HT-29 (cell line): ENCODE measurements around the gene ZG16B. TPM values are rescaled to one million over a fixed set of nuclear protein-coding genes. Genes with fewer than 3 reads are reported as not detected.

ENCODE experiments used
- DNase-seq: peaks from one replicate; pipeline ENCODE4 v3.0.0-alpha.2; 2015; ENCODE audit warnings: low spot score
- total RNA-seq: library from RNA; depleted of rRNA; stranded (reverse); fragments of >200 nt; shearing (Covaris generic); gene quantifications from 2 replicates; pipeline ENCODE4 v1.2.3, GENCODE V29; 2014

ZG16B gene
- total RNA-seq, 1 experiment from 2014 or later: 23.3 TPM

DNA sequence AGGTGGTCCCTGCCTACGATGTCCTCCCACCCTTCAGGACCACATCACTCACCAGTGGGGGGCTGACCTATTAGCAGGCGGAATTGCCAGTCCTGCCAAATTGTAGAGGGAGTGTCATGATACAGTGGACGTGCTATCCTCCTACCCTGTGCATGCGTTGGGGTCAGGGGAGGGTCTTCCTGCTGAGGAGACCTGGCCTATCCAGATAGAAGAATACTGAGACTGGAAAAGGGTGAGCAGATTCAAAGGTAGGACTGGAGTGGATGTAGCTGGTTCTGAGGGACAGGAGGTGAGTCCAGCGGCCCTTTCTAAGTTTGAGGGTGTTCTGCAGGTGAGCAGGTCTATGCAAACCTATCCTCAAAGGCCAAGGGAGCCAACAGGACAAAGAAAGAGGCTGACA is 23.8 kb upstream of the ZG16B start:
- no peak for DNase-seq

DNA sequence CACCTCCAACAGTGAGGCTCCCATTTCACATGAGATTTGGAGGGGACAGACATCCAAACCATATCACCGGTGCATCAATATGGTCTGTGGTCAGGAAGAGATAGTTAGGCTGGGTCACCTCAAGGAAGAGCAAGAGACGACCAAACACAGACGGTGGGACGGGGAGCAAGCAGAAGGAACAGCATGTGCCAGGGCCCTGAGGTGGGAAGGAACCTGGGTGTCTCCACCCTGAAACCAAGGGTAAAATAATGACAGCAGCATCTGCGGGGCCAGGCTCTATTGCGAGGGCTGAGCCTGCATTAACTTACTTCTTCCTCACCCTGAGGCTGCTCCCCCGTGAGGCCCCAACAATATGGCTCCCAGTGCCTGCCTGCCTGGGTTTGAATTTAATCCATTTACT is 21.9 kb upstream of the ZG16B start:
- no peak for DNase-seq

DNA sequence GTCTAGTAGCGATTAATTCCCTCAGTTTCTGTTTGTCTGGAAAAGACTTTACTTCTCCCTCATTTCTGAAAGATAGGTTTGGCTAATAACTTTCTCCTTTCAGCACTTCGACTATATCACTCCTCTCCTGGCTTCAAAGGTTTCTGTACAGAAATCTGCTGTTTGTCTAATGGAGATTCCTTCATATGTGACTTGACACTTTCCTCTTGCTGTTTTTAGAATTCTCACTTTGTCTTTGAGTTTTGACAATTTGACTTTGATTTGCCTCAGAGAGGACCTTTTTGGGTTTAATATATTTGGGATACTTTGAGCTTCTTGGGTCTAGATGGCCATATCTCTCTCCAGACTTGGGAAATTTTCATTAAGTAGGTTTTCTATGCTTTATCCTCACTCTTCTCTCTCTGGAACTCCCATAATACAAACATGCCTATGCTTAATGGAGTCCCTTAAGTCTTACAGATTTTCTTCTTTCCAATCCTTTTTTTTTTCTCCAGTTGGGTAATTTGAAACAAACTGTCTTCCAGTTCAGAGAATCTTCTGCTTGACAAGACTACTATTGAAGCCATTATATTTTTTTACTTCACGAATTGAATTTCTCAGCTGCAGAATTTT is 20.8 kb upstream of the ZG16B start:
- no peak for DNase-seq

DNA sequence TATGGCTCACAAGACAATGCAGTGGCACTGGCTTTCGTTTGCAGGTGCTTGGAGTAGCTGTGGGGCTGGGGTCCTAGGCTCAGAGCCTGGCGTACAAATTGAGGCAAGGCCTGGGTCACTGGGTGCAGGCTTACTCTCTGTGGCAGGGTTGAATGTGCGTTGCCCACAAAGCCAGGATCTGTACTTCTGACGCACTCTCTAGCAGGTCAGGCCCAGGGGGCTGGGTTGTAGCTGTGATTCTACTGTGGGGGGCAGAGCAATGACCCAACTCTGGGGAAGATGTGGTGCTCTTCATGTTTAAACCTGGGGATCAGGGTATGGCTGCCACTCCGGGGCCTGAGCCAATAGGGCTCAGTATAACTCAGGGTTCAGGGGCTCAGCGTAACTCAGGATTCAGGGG is 19.5 kb upstream of the ZG16B start:
- no peak for DNase-seq

DNA sequence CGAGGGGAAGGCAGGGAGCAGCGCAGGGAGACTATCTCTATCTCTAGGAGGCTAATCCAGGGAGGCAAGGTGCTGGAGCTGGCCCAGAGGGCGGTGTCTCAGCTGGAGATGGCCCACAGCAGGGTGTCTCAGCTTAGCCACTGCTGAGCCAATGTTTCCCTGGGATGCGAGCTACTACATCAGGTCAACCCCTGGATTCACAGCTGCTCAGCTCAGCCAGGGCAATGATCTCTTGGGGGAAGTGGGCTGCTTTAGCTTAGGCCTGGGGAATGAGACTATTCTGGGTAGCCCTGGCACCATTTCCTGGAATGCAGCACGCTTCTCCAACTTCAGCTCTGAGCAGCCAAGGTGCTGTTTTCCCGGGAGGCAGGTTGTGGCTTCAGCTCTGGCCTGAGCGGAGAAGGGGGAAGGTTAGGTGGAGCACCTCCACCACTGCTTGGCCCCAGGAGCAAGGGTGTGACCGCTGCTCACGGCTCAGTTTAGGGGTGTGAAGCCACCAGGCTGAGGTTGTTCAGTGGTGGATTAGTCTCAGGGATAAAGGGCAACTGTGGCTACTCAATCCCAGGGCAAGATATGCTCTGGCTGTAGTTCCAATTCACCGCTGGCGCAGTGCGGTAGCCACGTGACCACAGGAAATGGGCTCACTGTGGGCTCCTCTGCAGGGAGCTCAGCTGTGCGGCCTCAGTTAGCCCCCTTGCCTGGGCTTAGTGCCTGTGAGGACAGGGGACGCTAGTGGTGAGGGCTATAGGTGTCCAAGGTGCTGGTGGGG is 18.2 kb upstream of the ZG16B start:
- no peak for DNase-seq

DNA sequence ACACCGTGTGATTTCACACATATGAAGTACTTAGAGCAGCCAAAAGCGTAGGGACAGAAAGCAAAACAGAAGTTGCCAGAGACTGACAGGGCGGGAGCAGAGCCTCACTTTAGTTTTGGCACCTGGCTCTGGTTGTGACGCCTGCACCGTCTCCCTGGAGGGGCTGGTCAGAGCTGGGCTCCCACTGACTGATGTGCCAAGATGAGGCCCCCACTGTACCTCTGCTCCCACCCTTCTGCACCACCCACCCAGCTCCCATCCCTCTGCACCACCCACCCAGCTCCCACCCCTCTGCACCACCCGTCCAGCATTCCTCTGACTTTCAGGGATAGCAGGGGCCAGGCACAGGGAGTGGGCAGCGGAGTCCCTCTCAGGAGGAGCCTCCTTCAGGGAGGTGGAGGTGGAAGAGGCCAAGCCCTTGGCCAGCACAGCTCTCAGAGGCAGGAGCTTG is 16.3 kb upstream of the ZG16B start:
- no peak for DNase-seq

DNA sequence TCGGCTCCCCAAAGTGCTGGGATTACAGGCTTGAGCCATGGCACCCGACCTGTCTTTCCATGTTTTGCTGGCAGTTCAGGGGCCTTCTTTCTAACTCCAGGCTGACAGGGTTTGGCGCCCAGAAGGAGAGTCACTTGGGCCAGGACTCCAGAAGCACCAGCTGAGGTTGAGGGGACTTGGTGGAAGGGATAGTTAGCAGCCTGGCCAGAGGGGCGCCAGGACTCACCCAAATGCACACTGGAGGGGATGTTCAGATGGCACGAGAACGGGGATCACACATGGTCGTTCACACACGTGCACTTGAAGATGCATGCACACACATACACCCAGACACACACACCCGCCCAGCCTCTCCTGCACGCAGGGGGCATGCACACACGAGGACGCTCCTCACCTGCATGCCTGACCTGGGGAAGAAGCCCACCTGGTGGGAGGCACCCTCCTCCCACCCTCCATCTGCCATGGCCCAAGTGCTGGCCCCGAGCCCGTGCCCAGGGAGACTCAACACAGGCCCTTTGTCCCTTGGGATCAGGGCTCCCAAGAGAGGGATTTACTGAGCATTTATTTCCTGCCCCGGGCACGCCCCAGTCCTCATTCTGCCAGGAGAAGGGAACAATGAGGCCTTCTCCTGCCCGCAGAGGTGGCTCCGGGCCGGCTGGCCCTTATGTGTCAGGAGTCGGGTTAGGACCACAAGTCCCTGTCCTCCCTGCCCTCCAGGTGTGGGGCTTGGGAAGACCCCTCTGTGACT is 15.4 kb upstream of the ZG16B start:
- DNase-seq: no peak

DNA sequence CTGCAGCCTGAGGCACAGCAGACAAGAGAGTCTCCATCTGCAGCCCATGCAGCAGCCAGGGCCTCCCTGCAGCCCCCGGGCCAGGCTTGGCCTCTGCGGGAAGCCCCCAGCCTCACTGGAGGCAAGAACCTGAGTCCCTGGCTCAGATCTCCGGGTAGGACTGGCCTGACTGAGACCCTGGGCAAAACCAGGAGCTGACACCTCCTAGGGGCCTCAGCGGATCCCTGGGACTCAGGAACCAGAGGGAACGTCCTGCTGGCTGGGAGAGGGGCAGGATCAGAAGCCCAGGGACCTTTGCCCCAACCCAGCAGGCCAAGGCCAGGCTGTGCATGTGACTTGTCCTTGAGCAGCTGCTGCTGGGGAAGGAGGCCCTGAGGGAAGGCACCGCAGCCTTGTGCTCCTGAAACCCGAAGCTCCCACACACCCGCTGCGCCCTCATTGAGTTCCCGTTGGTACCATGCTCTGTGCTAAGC is 14.8 kb upstream of the ZG16B start:
- DNase-seq: no peak

DNA sequence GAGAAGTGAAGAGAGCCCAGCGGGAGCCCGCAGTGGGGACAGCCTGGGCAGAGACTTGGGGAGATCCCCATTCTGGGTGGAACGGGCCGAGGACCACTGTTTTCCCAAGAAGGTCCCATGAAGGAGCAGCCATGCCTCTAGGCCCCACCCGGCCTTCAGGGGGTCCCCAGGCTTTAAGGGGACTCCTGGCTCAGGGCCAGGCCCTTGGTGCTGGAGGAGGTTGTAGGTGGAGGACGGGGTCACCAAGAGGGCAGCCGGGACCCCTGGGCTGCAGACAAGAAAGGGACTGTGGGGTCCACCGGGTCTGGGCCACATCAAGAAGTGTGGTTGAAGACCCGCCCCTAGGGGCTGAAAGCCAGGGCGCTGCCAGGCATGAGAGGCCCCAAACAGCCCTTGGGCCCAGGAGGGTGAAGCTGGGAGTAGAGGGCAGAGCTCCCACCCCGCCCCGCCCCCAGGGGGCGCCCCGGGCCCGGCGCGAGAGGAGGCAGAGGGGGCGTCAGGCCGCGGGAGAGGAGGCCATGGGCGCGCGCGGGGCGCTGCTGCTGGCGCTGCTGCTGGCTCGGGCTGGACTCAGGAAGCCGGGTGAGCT is 13.3 kb upstream of the ZG16B start, which contains the start of gene PRSS21:
Gene PRSS21, plus strand, starts transcription at position 487 of the 589 bp plus-strand sequence. Its CDS starts 32 bp downstream, at position 519.
- DNase-seq: no peak

DNA sequence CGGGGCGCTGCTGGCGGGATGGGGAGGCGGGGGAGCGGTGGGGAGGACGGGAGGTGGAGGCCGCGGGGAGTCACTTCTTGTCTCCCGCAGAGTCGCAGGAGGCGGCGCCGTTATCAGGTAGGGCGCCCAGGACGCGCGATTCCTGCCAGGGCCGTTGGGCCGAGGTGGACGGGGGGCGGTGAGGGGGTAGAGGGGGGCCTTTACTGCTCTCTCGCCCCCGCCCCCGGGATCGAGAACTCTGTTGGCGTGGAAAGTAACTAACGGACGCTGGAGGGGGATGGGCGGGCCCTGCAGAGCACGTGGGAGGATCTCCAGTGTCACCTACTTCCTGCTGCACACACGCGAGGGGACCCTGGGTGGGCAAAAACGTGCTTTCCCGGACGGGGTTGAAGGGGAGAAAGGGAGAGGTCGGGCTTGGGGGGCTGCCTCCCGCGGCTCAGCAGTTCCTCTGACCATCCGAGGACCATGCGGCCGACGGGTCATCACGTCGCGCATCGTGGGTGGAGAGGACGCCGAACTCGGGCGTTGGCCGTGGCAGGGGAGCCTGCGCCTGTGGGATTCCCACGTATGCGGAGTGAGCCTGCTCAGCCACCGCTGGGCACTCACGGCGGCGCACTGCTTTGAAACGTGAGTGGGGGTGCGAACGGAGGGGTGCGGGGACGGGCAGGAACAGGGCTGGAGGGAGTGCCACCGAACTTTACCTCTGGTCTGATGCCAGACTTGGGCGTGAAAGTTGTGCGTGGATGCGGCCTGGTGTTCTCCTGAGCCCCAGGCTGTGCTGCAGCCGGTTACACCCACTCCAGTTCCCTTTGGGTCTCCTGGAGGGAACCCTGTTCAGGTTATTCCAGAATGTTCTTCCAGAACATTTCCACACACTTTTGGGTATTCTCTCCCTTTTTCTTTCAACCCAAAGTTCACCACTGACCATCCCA is 12.5 kb upstream of the ZG16B start:
- no peak for DNase-seq

DNA sequence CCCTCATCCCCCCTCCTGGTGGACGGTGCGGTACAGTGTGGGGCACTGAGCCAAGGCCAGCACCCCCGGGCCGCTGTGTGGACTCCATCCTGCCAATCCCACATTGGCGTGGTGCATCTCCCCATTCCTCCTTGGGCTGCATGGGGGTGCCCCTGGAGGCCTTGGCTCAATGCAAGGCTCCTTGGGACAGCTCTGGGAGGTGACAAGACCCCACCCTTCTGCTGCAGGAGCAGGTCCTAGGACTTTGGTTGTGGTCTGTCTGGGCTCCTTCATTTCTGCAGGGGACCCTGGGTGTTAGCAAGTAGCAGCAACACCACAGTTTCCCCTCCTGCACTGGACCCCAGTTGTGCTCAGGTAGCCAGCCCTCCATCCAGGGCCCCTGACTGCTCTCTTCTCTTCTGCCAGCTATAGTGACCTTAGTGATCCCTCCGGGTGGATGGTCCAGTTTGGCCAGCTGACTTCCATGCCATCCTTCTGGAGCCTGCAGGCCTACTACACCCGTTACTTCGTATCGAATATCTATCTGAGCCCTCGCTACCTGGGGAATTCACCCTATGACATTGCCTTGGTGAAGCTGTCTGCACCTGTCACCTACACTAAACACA is 11.7 kb upstream of the ZG16B start:
- no peak for DNase-seq

DNA sequence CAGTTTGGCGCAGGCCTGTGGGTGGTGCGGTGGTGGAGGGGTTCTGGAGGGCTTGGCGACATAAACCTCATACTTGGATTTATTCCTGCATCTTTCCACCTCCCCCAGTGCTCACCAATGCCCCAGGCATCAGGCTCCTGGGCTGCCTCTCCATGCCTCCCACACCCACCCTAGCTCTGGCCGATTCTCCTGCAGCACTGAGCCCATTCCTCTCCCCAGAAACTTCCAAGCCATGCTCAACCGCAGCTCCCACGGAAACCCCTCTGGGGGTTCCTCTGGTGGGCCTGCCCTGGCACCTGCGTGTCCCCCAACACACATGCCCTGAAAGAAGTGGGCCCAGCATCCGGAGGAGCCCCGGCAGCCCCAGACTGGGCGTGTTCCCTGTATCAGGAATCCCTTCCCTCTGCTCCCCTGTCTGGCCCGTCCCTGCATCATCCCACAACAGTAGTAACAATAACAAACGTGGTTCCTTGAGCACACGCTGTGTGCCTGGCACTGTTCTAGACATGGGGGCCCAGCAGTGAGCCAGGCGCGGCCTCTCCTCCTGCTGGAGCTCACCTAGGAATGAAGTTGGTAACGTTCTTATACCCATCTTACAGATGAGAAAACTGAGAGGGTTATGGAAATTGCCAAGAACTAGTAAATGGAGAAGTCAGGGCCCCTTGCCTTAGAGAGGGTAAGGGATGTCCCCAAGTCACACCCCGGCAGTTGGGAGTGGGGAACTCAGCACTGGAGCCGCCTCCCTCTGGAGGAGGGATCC is 10.7 kb upstream of the ZG16B start:
- DNase-seq: no peak

DNA sequence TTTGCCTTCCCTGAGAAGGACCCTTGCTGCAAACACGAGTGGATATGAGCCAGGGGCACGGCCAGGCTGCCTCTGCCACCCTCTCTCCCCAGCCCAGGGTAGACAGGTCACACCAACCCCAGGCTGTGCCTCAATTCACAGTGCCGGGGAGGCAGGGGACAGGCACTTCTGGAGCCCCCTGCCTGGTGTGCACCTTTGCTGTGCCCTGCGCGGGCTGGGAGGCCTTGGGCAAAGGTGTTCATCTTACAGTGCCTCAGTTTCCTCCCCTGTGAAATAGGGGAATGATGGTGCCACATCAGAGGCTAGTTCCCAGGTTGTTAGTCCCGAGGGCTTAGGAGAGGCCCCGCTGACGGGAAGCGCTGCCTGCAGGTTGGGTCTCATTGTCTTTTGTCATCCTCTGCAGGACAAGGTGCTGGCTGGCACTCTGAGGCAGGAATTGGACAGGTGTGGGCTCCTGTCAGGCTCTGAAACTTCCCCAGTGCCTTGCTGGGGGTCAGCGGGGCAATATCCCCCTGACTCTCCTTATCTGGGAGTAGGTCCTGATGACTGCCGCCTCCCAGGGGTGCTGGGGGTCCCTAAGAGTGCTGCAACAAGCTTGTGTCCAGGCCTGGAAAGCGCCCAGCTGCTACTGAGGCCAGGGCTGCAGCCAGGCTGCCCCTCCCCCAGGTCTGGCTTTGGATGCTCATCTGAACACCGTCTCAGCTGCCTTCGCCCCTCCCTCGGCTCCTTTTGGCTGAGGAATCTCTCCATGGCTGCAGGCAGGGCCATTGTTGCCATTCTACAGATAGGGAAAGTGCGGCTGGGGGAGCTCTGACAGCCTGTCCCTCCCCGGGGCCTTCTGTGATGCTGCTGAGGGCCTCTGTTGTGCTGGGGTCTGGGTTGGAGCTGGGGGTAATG is 9.9 kb upstream of the ZG16B start:
- DNase-seq: no peak

DNA sequence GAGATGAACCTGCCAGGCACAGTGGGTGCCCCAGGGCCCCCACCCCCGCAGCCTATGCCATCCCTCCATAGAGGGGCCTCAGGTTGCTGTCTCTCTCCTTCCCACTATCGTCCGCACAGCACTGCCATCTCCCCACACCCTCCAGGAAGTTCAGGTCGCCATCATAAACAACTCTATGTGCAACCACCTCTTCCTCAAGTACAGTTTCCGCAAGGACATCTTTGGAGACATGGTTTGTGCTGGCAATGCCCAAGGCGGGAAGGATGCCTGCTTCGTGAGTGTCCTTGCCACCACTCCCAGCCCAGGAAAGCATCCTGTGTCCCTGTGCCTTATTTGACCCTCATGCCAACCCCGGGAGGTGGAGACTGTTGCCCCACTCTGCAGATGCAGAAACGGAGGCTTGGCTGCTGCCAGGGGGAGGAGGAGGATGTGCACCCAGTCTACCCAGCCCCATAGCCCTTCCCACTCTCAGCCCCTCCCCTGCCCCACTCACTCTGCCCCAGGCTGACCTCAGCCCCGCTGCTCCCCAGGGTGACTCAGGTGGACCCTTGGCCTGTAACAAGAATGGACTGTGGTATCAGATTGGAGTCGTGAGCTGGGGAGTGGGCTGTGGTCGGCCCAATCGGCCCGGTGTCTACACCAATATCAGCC is 9.1 kb upstream of the ZG16B start:
- no peak for DNase-seq

DNA sequence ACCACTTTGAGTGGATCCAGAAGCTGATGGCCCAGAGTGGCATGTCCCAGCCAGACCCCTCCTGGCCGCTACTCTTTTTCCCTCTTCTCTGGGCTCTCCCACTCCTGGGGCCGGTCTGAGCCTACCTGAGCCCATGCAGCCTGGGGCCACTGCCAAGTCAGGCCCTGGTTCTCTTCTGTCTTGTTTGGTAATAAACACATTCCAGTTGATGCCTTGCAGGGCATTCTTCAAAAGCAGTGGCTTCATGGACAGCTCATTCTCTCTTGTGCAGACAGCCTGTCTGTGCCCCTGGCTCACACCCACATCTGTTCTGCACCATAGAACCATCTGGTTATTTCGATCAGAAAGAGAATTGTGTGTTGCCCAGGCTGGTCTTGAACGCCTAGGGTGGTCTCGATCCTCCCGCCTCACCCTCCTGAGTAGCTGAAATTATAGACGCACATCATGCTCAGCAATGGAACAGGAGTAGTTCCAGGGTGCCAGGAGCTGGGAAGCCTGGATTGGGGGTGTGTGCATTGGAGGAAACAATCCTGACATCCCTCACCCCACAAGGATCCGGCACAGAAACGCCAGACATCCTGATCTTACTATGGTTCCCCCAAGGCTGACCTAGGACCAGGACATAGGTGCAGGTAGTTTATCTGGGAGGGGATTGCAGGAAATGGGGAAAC is 8.5 kb upstream of the ZG16B start:
- no peak for DNase-seq

DNA sequence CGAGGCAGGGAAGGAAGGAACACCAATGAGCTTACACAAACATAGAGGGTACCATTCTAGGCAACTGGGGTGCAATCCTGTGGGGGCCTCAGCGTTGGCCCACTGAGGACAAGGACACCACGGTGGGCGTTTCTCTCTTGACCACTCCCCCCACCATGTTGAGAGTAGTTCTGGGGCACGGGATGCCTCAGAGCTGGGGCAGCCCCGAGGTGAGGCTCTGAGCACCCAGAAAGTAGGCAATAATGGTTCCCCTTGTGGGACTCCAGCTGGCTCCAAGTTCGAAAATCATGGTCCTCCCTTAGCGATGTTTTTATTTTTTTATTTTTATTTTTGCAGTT is 8.0 kb upstream of the ZG16B start:
- no peak for DNase-seq

DNA sequence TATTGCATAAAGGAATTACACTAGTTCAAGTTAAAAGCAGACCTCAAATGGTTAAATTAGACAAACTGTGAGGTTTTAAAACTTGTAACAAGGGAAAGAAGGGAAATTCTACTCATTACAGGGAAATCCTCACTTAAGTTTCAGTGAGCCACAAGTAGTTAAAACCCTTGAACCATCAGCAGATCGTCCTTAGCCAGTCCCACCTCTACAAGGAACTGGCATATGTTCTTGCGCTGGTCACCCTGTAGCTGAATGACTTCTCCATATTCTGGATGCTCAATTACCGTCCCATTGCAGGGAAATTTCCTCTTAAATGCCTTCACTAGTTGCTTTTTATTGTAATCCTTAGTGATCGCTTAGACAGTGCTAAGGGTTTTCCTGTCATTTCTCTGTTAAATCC is 7.6 kb upstream of the ZG16B start:
- no peak for DNase-seq

DNA sequence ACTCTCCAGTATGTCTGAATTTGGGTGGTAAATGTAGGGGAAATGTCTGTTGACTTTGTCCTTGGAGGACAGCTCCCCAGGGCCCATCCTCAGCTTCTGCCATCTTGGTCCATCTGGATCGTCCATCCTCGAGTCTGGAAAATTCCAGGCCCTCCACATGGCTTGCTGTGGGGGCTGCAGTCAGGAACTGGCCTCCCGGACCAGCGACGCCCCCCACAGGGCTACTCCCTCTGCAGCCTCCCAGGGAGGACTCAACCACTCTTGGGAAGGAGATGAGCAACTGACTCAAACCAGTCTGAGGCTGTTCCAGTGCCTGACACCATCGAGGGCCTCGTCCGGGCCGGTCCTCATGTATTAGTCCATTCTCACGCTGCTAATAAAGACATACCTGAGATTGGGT is 5.5 kb upstream of the ZG16B start:
- no peak for DNase-seq
